Mesendoderm (in vitro differentiated cells): Measurements from ENCODE around the gene PPP2R5C.

Source experiments
- DNase-seq: peaks from one replicate; pipeline ENCODE4 v3.0.0; 2013
- H2AK5ac ChIP-seq: 2 replicates; pipeline ENCODE4 v1.6.1; 2013; ENCODE audit warnings: low read length, inconsistent platforms
- H2BK120ac ChIP-seq: 2 replicates; pipeline ENCODE4 v1.6.1; 2013; ENCODE audit warnings: low read depth, mild to moderate bottlenecking, low read length, moderate library complexity, mixed read lengths
- H2BK15ac ChIP-seq: replicated peaks from 2 replicates; pipeline ENCODE4 v1.6.1; 2013; ENCODE audit warnings: low read depth, mild to moderate bottlenecking, moderate library complexity
- H2BK5ac ChIP-seq: 2 replicates; pipeline ENCODE4 v1.6.1; 2013; ENCODE audit warnings: low read length, inconsistent platforms
- H3K18ac ChIP-seq: 2 replicates; pipeline ENCODE4 v1.6.1; 2013; ENCODE audit warnings: mild to moderate bottlenecking, low read length, mixed read lengths
- H3K23ac ChIP-seq: one replicate; pipeline ENCODE4 v1.6.1; 2013; ENCODE audit warnings: low read length
- H3K27ac ChIP-seq: 2 replicates; pipeline ENCODE4 v1.5.1; 2013; ENCODE audit warnings: low read depth, mild to moderate bottlenecking, inconsistent platforms, low read length, moderate library complexity
- H3K27me3 ChIP-seq: 2 replicates; pipeline ENCODE4 v1.6.1; 2013; ENCODE audit warnings: low read length, control low read depth, mild to moderate bottlenecking, inconsistent platforms; ENCODE audit not compliant: insufficient read depth, poor library complexity
- H3K36me3 ChIP-seq: 2 replicates; pipeline ENCODE4 v1.6.1; 2013; ENCODE audit warnings: low read length, inconsistent platforms; ENCODE audit not compliant: control insufficient read depth, insufficient read depth
- H3K4ac ChIP-seq: one replicate; pipeline ENCODE4 v1.6.1; 2013; ENCODE audit warnings: low read depth, mild to moderate bottlenecking, low read length, moderate library complexity
- H3K4me1 ChIP-seq: 2 replicates; pipeline ENCODE4 v1.6.1; 2013; ENCODE audit warnings: low read depth, low read length, inconsistent platforms; ENCODE audit not compliant: control insufficient read depth
- H3K4me2 ChIP-seq: 2 replicates; pipeline ENCODE4 v1.6.1; 2013; ENCODE audit warnings: low read length
- H3K4me3 ChIP-seq: 2 replicates; pipeline ENCODE4 v1.5.1; 2013; ENCODE audit warnings: mild to moderate bottlenecking, low read length
- H3K56ac ChIP-seq: one replicate; pipeline ENCODE4 v1.6.1; 2013; ENCODE audit warnings: low read length
- H3K79me1 ChIP-seq: 2 replicates; pipeline ENCODE4 v1.6.1; 2013; ENCODE audit warnings: low read length, inconsistent platforms
- H3K79me2 ChIP-seq: 2 replicates; pipeline ENCODE4 v1.6.1; 2013; ENCODE audit warnings: mild to moderate bottlenecking, low read length; ENCODE audit not compliant: control insufficient read depth, insufficient read depth
- H3K9ac ChIP-seq: 2 replicates; pipeline ENCODE4 v1.6.1; 2013; ENCODE audit warnings: low read length, inconsistent platforms
- H4K5ac ChIP-seq: one replicate; pipeline ENCODE4 v1.6.1; 2013; ENCODE audit warnings: low read length
- H4K8ac ChIP-seq: one replicate; pipeline ENCODE4 v1.6.1; 2013; ENCODE audit warnings: low read depth, mild to moderate bottlenecking, control low read depth, low read length, moderate library complexity
- WGBS: extraction: QIAGEN DNeasy Blood & Tissue Kit; methylation state at CpG from one replicate; pipeline ENCODE4 v1.1.7; 2013; ENCODE audit warnings: low lambda C conversion rate, missing lambda C conversion rate; ENCODE audit not compliant: insufficient coverage; ENCODE audit errors: extremely low coverage; 5-methylcytosine and 5-hydroxymethylcytosine counted together

PPP2R5C gene

DNA sequence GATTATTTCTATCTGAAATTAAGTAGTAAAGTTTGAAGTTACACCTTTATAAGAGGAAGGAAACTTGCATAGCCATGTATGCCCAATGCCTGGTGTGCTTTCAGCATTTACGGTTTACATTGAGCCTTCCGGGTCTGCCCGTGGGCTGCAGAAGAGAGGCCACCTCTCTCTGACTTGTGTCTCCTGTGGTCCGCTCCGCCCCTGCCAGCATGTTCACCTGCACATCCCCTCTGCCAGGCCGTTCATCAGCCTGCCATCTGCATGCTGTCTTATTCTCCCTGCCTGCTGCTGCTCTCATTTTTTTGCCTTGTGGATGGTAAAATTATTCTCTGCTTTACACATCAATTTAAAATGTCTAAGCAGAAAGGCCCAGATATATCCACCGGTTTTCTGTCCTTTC, 161.4 kb downstream of the PPP2R5C start:
- H4K8ac ChIP-seq, result no peak overlapping the region
- no peaks in the 10 kb centered on the region for H3K79me2 ChIP-seq
- H2BK5ac ChIP-seq, result no peak overlapping the region
- no peak overlapping the region for H3K18ac ChIP-seq
- H3K79me1 ChIP-seq, result no peaks in the 10 kb centered on the region
- no peak overlapping the region for H2BK15ac ChIP-seq
- H3K27me3 ChIP-seq, result no peaks in the 10 kb centered on the region
- no peaks in the 10 kb centered on the region for H3K36me3 ChIP-seq
- H3K4me1 ChIP-seq, result peaks cover under 1% of the 10 kb centered on the region
- no peak for DNase-seq
- no peak overlapping the region for H3K4me2 ChIP-seq
- H3K4ac ChIP-seq, result no peak overlapping the region
- no peak overlapping the region for H3K56ac ChIP-seq
- no peak overlapping the region for H2AK5ac ChIP-seq
- H4K5ac ChIP-seq, result no peak overlapping the region
- no peak overlapping the region for H3K4me3 ChIP-seq
- no CpG with 5 or more reads among the region's 7 CpGs for WGBS
- H2BK120ac ChIP-seq, result no peak overlapping the region
- no peak overlapping the region for H3K23ac ChIP-seq
- no peak overlapping the region for H3K27ac ChIP-seq
- H3K9ac ChIP-seq, result no peak overlapping the region

- H2BK120ac ChIP-seq, result no peak overlapping the region
- no peak overlapping the region for H3K9ac ChIP-seq
- H3K79me1 ChIP-seq, result no peaks in the 10 kb centered on the region
- no peaks in the 10 kb centered on the region for H3K4me1 ChIP-seq
- no peak overlapping the region for H3K4ac ChIP-seq
- H4K5ac ChIP-seq, result no peak overlapping the region
- H2AK5ac ChIP-seq, result no peak overlapping the region
- no peaks in the 10 kb centered on the region for H3K27me3 ChIP-seq
- H2BK15ac ChIP-seq, result no peak overlapping the region
- H3K79me2 ChIP-seq, result no peaks in the 10 kb centered on the region
- H3K56ac ChIP-seq, result no peak overlapping the region
- no CpG with 5 or more reads among the region's 33 CpGs for WGBS
- no peak overlapping the region for H3K4me2 ChIP-seq
- no peak overlapping the region for H3K4me3 ChIP-seq
- H3K27ac ChIP-seq, result no peak overlapping the region
- no peak overlapping the region for H3K23ac ChIP-seq
- no peaks in the 10 kb centered on the region for H3K36me3 ChIP-seq
- no peak overlapping the region for H4K8ac ChIP-seq
- no peak for DNase-seq
- H3K18ac ChIP-seq, result no peak overlapping the region
- no peak overlapping the region for H2BK5ac ChIP-seq
Observed at GRCh38 chr14:101925152-101925551, 163.6 kb downstream of the PPP2R5C start.

GRCh38 chr14:101926085-101926484, 164.6 kb downstream of the PPP2R5C start:
- no peaks in the 10 kb centered on the region for H3K36me3 ChIP-seq
- H2BK5ac ChIP-seq, result no peak overlapping the region
- DNase-seq, result no peak
- H2BK120ac ChIP-seq, result no peak overlapping the region
- H3K79me2 ChIP-seq, result no peaks in the 10 kb centered on the region
- no peak overlapping the region for H4K8ac ChIP-seq
- H3K4me3 ChIP-seq, result no peak overlapping the region
- H3K27ac ChIP-seq, result no peak overlapping the region
- H3K9ac ChIP-seq, result no peak overlapping the region
- H3K23ac ChIP-seq, result no peak overlapping the region
- WGBS, result no CpG with 5 or more reads among the region's 8 CpGs
- no peak overlapping the region for H2BK15ac ChIP-seq
- H3K4me1 ChIP-seq, result no peaks in the 10 kb centered on the region
- H3K18ac ChIP-seq, result no peak overlapping the region
- H3K79me1 ChIP-seq, result no peaks in the 10 kb centered on the region
- H3K56ac ChIP-seq, result no peak overlapping the region
- H4K5ac ChIP-seq, result no peak overlapping the region
- no peaks in the 10 kb centered on the region for H3K27me3 ChIP-seq
- no peak overlapping the region for H3K4ac ChIP-seq
- H2AK5ac ChIP-seq, result no peak overlapping the region
- no peak overlapping the region for H3K4me2 ChIP-seq

DNA sequence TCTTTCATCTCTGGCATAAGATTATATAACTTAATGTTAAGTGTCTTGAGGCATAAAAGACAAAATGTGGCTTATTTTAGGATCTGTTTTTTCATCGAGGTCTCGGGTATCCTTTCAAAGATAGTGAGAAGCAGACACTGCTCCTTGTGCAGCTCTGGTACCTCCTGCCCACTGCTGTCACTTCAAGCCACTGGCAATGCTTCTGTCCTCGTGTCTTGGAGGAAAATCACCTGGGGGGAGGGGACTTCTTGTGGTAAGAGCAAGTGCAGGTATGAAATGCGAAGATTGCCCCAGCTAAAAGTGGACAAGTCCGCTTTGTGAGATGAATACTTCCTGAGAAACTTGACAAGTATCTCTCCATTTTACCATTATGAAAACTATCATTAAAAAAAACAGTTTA, 165.1 kb downstream of the PPP2R5C start:
- Histone ChIP-seq H2BK15ac (no peak overlapping the region), H3K79me1 (no peaks in the 10 kb centered on the region), H2AK5ac (no peak overlapping the region), H3K56ac (no peak overlapping the region), H3K4me3 (no peak overlapping the region), H3K27ac (no peak overlapping the region), H3K18ac (no peak overlapping the region), H3K27me3 (no peaks in the 10 kb centered on the region), H3K23ac (no peak overlapping the region), H3K79me2 (no peaks in the 10 kb centered on the region), H3K9ac (no peak overlapping the region), H2BK5ac (no peak overlapping the region), H4K8ac (no peak overlapping the region), H2BK120ac (no peak overlapping the region), H4K5ac (no peak overlapping the region), H3K4ac (no peak overlapping the region), H3K36me3 (no peaks in the 10 kb centered on the region), H3K4me1 (no peaks in the 10 kb centered on the region), H3K4me2 (no peak overlapping the region)
- no peak for DNase-seq
- no CpG with 5 or more reads among the region's 5 CpGs for WGBS

DNA sequence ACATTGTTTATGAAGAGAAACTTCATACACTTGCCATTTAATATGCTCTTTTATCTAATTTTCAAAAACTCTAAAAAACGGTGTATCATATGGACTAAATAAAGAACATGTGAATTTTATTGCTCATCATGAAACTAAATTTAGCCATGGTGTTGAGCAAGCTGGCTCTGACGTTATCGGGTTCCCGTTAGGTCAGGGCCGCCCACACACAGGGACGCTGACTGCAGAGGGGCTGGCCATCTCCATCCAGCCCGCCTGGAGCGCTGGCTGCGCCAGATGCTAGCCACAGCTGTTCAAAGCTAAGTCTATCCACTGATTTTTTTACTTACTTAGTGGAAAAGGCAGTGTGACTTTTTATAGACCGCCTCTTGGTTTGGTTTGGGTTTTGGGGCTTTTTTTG, 166.3 kb downstream of the PPP2R5C start:
- WGBS, result no CpG with 5 or more reads among the region's 10 CpGs
- DNase-seq, result no peak

GRCh38 chr14:101928415-101928841, 166.9 kb downstream of the PPP2R5C start:
- Histone ChIP-seq H3K27me3 (no peaks in the 10 kb centered on the region), H2BK120ac (no peak overlapping the region), H3K9ac (no peak overlapping the region), H3K4ac (no peak overlapping the region), H3K56ac (no peak overlapping the region), H3K36me3 (no peaks in the 10 kb centered on the region), H2BK15ac (no peak overlapping the region), H3K18ac (no peak overlapping the region), H3K4me1 (no peaks in the 10 kb centered on the region), H3K27ac (no peak overlapping the region), H2BK5ac (no peak overlapping the region), H3K79me2 (no peaks in the 10 kb centered on the region), H3K79me1 (no peaks in the 10 kb centered on the region), H3K4me3 (no peak overlapping the region), H4K5ac (no peak overlapping the region), H3K23ac (no peak overlapping the region), H3K4me2 (no peak overlapping the region), H4K8ac (no peak overlapping the region), H2AK5ac (no peak overlapping the region)
- DNase-seq, result no peak
- no CpG with 5 or more reads among the region's 24 CpGs for WGBS

More for the DNA sequence above, 166.3 kb downstream of the PPP2R5C start:
- no peak overlapping the region for H3K27ac ChIP-seq
- no peaks in the 10 kb centered on the region for H3K79me2 ChIP-seq
- H3K23ac ChIP-seq, result no peak overlapping the region
- no peaks in the 10 kb centered on the region for H3K36me3 ChIP-seq
- H2BK15ac ChIP-seq, result no peak overlapping the region
- H3K9ac ChIP-seq, result no peak overlapping the region
- no peaks in the 10 kb centered on the region for H3K4me1 ChIP-seq
- no peak overlapping the region for H4K5ac ChIP-seq
- no peaks in the 10 kb centered on the region for H3K27me3 ChIP-seq
- no peak overlapping the region for H3K18ac ChIP-seq
- no peak overlapping the region for H3K4me3 ChIP-seq
- no peak overlapping the region for H3K56ac ChIP-seq
- no peak overlapping the region for H4K8ac ChIP-seq
- H3K79me1 ChIP-seq, result no peaks in the 10 kb centered on the region
- H2AK5ac ChIP-seq, result no peak overlapping the region
- H3K4ac ChIP-seq, result no peak overlapping the region
- H2BK5ac ChIP-seq, result no peak overlapping the region
- no peak overlapping the region for H3K4me2 ChIP-seq
- H2BK120ac ChIP-seq, result no peak overlapping the region
